GM19324 (cell line): ENCODE measurements around the gene CACNG7.
"Not testable (repeated sequence)": the region's sequence is repeated elsewhere in the genome, so short reads cannot be mapped to it uniquely, and the experiment has no call there.

Experiments
- ATAC-seq: cut with Tn5 transposase; IDR thresholded peaks from one replicate; pipeline ENCODE4 v1.9.1; 2021; ENCODE audit warnings: mild to moderate bottlenecking, moderate library complexity; ENCODE audit not compliant: unreplicated experiment, low FRiP score

Gene CACNG7

DNA sequence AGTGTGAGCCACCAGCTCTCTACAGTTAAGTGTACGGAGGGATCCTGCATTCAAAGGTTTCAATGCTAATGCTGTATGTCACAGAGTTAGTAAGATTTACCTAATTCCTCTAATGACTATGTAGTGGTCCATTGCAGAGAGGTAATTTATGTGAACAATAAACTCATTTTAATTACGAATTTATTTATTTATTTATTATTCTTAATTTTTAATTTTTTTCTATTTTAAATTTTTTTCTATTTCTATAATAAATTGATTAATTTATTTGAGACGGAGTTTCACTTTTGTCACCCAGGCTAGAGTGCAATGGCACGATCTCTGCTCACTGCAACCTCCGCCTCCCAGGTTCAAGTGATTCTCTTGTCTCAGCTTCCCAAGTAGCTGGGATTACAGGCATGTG is 39.5 kb downstream of the CACNG7 start:
- ATAC-seq: not testable (repeated sequence)

DNA sequence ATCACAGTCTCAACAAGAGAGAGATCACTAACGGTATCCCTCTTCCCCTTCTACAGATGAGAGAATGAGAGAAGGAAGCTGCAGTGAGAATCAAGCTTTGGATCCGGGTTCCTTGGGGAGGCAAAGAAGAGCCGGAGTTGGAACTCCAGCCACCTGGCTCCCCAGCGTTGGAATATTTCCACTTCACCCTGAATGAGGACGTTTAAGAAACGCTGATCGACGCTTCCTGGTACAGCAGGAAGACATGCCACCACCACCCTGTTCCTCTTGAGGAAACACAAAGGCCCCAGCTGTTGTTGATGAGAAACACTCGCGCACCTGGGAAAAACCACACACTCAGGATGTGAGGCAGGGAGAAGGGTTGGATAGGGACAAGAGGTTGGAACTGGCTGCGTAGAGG is 42.4 kb downstream of the CACNG7 start:
- no peak for ATAC-seq

DNA sequence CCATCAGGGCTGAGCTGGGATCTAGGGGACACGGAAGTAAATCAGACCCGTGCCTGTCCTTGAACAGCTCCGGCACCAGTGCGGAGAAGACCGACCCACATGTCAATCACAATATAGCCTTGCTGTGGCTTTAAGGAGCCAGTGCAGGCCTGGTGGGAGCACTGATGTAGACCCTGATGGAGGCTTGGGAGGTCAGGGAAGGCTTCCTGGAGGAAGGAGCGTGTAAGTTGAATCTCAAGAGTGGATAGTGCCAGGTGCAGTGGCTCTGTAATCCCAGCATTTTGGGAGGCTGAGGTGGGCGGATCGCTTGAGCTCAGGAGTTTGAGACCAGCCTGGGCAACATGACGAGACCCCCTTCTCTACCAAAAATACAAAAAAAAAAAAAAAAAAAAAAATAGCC is 42.9 kb downstream of the CACNG7 start:
- no peak for ATAC-seq

DNA sequence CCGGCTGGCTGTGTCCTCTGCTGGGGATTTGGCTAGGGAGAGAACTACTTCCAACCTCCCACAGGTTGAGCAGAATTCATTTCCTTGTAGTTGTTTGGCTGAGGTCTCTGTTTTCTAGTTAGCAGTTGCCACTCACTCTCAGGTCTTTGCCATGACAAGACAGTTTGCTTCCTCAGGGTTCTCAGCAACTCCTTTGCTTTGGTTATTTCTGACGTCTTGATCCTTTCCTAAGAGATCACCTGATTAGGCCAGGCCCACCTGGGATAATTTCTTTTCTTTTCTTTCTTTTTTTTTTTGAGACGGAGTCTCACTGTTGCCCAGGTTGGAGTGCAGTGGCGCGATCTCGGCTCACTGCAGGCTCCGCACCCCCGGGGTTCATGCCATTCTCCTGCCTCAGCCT is 44.3 kb downstream of the CACNG7 start:
- no peak for ATAC-seq

DNA sequence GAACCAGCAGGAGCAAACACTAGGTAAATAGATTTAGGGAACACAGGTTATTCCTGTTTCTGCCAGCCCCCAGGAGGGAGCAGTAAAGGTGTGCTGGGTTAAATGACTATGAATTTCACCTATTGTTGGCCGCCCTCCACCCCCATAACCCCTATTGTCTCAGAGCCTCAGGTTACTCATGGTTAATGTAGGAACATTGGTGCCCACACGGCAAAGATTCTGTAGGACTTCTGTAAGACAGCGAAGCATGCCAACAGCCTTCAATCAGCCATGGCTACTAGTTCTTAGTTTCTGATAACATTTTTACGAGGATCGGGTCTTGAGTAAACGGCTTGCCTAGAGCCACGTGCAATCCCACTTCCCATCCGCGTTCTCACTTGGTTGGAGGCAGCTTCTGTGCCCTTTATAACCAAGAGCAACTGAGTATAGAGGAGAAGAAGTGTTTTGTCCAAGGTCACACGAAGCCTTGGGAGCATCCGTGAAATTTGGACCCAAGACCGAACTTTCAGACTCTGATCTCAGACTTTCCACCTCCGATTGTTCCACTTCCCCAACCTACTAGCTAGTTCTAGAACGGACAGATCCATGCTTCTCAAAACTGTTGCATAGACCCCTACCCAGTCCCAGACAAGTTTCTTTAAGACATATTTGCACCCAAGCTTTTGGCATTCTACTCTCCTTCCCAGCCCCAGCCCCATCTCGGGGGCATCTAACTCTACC is 48.5 kb downstream of the CACNG7 start:
- ATAC-seq: no peak

DNA sequence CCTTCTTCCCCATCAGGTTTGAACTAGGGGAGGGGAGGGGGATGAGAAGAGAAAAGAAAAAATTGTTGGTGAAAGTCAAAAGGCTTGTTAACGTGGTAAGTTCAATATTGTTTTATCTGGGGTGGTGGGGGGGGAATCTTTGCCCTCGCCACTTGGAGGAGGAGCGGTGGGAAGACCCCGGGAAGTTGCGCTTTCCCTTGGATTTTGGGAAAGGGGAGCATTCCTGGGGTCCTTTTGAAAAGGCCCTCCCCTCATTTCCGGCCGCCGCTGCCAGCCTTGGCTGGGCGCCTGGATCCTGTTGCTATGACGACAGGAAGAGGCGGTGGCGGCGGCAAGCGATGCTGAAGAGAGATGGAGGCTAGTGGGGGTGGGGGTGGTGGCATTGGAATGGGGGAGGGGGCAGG is 49.1 kb downstream of the CACNG7 start:
- ATAC-seq: no peak

DNA sequence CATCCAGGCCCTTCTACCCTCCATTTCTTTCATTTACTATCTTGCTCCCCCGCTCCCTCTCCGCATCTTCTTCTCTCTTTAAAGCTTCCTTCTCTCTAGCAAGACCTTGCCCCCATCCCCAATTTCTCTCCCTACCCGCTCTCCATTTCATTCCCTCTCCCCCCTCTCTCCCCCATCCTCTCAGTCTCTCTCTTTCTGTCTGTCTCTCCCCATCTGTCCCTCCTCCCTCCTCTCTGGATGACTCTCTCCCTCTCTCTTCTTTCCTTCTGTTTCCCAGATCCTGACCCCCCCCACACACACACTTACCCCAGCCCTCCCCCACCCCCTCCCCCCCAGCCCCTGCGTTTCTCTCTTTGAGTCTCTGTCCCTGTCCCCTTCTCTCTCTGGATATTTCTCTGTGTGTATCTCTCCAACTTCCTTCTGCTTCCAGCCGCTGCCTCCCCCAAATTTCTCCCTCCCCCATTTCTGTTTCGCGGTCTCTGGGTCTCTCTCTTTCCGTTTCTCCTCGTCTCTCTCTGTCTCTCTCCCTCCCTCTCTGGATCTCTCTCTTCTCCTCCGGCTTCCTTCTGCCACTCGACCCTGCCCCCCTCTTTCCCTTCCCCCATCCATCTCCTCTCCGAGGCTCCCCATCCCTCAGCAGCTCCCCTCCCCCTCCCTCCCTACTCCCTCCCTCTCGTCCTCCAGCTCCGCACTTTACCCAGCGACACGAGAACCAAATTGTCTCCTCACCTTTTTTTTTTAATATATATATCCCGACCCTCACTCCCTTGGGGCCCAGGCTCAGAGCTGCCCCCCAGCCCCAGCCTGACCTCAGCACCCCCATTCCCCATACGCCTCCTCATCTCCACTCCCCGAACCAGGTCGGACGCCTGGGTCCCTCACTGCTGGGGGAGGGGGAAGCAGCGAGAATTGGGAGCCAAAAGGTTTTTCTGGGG is 50.0 kb downstream of the CACNG7 start:
- no peak for ATAC-seq

DNA sequence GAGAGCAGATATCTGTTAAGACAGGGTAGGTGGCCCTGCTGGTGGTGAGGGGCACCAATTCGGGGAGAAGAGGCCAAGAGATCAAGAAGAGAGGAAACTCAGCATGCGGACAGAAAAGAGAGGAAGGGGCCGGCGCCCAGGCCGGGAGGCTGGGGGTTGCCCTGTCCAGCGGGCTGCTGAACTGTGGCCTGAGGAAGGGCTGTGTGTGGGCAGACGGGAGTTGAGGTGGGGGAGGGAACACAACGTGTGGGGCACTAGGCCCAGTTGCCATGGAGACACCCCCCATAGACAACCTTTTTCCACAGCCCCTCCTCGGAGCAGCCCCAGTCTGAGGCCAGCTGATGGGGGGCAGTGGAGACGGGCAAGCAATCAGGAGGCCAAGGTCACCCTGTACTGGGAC is 51.1 kb downstream of the CACNG7 start:
- no peak for ATAC-seq

DNA sequence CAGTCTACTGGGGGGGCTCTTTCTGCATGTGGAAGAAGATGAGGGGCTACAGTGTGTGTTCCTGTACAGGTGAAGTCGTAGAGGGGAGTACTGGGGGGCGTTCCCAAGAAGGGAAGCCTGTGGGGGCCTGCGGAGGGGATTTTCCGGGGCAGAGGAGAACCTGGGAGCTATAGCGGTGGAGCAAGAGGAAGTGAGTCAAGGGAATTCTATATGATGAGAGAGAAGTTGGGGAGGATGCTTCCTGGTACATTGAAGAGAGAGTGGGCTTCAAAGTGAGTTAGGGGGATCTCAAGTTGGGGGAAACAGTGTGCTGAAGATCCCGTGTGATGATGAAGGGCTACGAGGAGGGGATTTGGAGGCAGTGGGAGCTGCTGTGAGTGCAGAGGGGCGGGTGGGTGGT is 51.8 kb downstream of the CACNG7 start:
- no peak for ATAC-seq

DNA sequence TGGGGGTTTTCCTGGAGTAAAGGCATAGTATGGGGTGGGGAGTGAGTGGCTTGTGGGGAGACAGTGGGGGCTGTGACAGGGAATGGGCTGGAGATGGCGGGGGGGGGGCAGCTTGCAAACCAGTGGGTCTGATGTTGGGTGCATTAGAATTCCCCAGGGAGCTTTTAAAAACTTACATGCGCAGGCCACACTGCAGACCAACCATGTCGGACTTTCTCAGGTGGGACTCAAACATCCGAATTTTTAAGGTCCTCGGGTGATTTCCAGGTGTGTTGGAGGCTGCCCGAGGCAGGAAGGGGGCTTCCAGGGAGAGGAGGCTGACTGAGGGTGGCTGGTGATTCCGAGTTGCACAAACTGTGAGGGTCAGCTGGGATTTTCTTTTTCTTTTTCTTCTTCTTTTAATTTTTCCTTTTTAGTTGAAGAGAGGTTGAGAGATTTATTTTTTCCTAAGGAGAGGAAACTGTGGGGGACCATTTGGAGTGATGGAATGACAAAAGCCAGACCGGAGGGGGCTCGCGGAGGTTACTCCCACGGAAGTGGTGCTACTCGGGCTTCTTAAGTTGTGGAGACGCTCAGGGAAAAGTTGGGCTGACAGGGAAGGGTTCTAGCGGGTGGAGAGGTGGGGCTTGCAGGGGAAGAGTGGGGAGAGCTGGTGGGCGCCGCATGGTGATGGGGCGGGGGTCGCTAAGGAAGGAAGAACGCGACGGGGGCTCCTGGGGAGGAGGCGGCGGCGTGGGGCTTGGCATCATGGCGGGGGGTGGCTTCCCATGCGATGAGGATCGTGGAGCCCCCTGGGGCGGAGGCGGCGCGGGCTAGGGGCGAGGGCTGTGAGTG is 52.7 kb downstream of the CACNG7 start:
- ATAC-seq: no peak

DNA sequence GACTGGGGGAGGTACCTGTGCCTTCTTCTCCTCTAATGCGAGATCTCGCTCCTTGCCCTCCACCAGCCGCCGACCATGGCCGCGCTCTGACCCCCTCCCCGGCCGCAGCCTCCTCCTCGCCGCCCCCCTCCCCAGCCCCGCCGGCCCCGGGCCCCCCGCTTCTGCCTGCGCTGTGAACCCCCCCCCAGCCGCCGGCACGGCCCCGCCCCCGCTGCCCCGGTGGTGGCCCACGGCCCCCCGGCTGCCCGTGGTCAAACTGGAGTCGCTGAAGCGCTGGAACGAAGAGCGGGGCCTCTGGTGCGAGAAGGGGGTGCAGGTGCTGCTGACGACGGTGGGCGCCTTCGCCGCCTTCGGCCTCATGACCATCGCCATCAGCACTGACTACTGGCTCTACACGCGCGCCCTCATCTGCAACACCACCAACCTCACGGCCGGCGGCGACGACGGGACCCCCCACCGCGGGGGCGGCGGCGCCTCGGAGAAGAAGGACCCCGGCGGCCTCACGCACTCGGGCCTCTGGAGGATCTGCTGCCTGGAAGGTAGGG is 53.9 kb downstream of the CACNG7 start, which contains the start of gene CACNG8:
Gene CACNG8 (plus strand): TSS at position 51 of the 545 bp plus-strand sequence.
- no peak for ATAC-seq

DNA sequence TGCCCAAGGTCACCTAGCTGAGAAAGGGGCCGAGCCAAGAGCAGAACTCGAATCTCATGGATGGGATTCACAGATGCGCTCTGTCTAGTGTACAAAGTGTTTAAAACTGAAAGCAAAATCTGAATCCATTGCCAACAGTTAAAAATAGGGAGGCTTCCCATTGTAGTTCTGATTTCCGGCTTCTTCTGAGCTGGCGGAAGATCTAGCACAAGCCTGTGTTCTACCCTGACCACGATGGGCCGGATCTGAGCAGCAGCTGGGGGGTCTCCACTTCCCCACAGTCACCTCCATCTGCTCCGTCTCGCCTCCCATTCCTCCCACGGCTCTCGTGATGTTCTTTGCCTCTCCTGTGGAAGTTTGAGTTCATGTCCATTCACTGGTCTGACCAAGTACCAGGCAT is 56.0 kb downstream of the CACNG7 start:
- ATAC-seq: no peak

DNA sequence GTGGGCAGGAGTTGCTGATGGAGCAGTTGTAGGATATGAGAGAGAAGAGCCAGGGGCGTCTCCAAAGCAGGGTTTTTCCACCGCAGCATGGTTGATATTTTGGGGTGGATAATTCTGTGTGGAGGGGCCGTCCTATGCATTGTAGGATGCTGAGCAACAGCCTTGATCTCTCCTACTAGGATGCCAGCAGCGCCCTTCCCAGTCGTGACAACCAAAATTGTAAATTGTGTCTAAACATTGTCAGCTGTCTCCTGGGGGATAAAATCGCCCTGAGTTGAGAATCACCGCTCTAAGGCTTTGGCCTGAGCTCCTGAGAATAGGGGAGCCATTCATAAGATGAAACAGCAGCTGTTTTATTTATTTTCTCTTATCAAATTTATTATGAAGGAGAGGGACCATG is 57.9 kb downstream of the CACNG7 start:
- no peak for ATAC-seq

DNA sequence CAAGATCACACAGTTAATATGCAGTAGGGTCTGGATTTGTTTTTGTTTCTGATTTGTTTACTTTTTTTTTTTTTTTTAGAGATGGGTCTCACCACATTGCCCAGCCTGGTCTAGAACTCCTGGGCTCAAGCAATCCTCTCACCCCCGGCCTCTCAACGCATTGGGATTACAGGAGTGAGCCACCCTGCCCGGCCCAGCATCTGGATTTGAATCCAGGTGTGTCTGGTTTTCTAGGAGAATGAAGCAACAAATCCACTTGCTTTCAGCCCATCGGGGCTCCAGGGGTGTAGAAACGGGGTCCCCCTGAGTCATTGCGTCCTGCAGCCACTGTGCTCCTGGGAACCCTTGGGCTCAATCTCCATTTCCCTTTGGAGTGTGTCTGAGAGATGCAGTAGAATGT is 60.3 kb downstream of the CACNG7 start:
- ATAC-seq: no peak

DNA sequence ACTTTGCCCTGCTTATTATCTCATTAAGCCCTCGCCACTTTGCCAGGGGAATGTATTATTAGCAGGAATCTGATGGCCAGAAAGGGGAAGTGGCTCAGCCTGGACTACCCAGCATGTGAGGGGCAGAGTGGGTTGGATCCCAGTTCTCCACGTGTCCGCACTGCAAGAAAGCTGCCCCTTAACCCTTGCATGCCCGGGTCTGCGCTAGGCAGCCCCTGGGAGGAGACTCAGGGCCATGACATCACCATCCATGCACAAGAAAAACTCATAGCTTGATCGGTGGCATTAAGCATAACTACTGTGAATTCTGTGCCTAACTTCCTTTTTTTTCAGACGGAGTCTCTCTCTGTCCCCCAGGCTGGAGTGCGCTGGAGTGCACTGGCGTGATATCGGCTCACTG is 62.6 kb downstream of the CACNG7 start:
- ATAC-seq: no peak

DNA sequence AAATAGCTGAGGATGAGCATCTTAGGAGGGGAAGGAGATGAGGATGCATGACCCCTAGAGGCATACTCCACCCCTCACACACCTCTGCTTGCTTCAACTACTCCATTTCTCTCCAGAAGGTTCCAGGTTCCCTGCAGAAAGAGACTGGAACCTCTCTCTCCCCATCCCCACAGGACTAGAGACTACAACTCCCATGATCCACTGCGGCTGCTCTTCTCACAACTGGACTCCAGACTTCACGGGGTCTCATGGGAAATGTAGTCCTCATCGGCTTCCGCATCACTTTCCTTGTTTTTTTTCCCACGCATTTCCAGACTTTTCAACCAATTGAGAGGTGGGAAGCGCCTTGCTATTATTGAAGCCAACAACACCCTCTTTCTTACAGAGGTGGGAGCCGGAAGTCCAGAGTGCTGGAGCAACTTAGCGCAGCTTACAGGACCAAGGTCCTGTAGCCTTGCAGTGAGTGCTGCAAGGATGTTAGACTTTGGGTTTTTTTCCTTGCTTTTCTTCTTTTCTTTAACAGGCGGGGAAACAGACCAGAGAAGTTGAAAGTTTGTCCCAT is 68.4 kb downstream of the CACNG7 start:
- no peak for ATAC-seq

DNA sequence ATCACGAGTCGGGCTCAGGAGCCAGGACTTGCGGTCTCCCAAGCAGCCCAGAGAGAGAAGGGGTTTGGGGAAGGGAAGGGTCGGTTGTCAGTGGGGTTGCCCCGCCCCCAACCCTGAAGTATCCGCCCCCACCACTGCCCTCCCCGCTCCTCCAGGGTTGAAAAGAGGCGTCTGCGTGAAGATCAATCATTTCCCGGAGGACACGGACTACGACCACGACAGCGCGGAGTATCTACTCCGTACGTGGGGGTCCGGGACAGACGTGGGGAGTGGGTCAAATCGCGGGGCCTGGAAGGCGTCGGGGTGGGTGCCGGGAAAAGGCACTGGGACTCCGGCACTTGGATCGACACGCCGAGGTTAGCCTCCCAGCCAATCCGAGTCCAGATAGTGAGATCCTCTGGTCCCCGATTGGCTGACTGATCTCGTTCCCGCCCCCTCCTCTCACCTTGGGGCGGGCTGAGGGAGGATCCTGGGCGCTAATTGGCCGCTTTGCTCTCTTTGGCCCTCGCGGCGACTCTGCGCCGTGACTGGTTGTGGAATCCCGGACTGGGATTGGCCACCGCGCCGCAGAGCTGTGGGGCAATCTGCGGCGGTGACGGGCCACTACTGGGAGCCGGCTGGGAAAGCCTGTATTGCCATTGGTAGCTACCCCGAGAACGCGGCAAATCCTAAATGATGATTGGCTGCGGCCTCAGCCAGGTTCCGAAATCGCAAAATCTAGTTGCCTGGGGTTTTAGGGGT is 69.1 kb downstream of the CACNG7 start:
- ATAC-seq: no peak

DNA sequence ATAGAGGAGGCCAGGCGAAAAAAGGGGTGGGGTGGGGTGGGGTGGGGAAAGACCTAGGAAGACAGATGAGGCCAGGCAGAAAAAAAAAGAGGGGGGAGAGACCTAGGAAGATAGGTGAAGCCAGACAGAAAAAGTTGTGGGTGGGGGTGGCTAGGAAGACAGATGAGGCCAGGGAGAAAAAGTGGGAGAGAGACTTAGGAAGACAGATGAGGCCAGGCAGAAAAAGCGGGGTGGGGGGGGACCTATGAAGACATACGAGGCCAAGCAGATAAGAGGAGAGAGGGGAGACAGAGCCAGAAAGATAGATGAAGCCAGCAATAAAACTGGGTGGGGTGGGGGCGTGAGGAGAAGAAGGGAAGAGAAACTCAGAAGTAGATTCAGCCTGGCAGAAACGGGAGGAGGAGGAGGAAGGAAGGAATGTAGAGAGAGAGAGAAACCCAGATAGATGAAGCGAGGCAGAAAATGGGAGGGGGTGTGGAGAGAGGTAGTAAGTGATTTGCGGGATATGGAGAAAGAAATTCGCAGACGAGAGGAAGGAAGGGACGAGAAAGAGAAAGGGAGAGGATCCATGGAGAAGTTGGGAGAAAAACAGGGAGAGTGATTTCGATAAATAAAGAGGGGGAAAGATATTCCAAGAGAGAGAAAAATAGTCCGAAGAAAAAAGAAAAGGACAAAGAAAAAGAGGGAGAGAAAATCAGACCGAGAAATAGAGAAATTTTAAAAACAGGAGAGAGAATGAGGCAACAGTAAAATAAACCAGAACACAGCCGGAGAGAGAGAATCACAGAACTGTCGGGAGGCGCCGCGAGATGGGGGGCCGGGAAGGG is 70.1 kb downstream of the CACNG7 start:
- no peak for ATAC-seq
